K562 (cell line): ENCODE measurements around the gene RNF34. TPM values are rescaled to one million over a fixed set of nuclear protein-coding genes. Genes with fewer than 3 reads are reported as not detected.
A peak's percentile ranks its signal among the peaks of the same experiment; 100 is the strongest.

Experiments
- ARID1B ChIP-seq: fragments of 450-650 bp; IDR thresholded peaks from 2 replicates; pipeline ENCODE4 v1.6.1; 2016; ENCODE audit warnings: antibody characterized with exemption, mild to moderate bottlenecking, inconsistent platforms
- ATF6 ChIP-seq: sonication (generic); formaldehyde crosslinking; IDR thresholded peaks from 2 replicates; pipeline ENCODE4 v1.4.0; 2020; ENCODE audit warnings: mild to moderate bottlenecking, missing genetic modification reagents
- CBX5 ChIP-seq: IDR thresholded peaks from 2 replicates; pipeline ENCODE4 v1.6.1; 2014; ENCODE audit warnings: low read depth, borderline replicate concordance
- CTCF ChIP-seq, 3 experiments: IDR thresholded peaks in 2 of 3; conservative IDR thresholded peaks in 1 of 3; 2 replicates each; pipeline ENCODE4 v1.5.1; 2011 to 2012; ENCODE audit warnings: low read length in 3 of 3, mild to moderate bottlenecking in 3 of 3, control low read depth in 2 of 3, improper control_type of control experiment in 1 of 3, inconsistent platforms in 1 of 3, low read depth in 1 of 3, mixed read lengths in 1 of 3, moderate library complexity in 1 of 3; ENCODE audit not compliant: insufficient read depth in 2 of 3
- DACH1 ChIP-seq: fragments of 450-650 bp; IDR thresholded peaks from 2 replicates; pipeline ENCODE4 v1.6.1; 2018; ENCODE audit not compliant: partially characterized antibody
- E4F1 ChIP-seq: fragments of 250-450 bp; sonication (Bioruptor Pico); IDR thresholded peaks from 2 replicates; pipeline ENCODE4 v1.5.0; 2021; ENCODE audit warnings: mild to moderate bottlenecking, borderline replicate concordance
- EGR1 ChIP-seq: fragments of 450-650 bp; conservative IDR thresholded peaks from 2 replicates; pipeline ENCODE4 v1.6.1; 2017; ENCODE audit warnings: mild to moderate bottlenecking
- ILK ChIP-seq: fragments of 450-650 bp; IDR thresholded peaks from 2 replicates; pipeline ENCODE4 v1.6.1; 2016; ENCODE audit warnings: missing genetic modification characterization, low read depth, mild to moderate bottlenecking, missing compliant biosample characterization, moderate library complexity, borderline replicate concordance
- MAFG ChIP-seq: fragments of 450-650 bp; conservative IDR thresholded peaks from 2 replicates; pipeline ENCODE4 v1.6.1; 2016; ENCODE audit warnings: missing genetic modification characterization, missing compliant biosample characterization
- NR4A1 ChIP-seq, 2 experiments: fragments of 250-450 bp in 1 of 2; fragments of 450-650 bp in 1 of 2; sonication (Bioruptor Pico) in 1 of 2; IDR thresholded peaks; 2 replicates each; pipeline versions ENCODE4 v1.4.0 to v1.6.1; 2016 to 2020; ENCODE audit warnings: mild to moderate bottlenecking in 2 of 2, missing compliant biosample characterization in 1 of 2, missing genetic modification characterization in 1 of 2, moderate library complexity in 1 of 2
- RCOR1 ChIP-seq, 2 experiments: IDR thresholded peaks; 2 replicates each; pipeline ENCODE4 v1.6.1; 2012; ENCODE audit warnings: low read depth in 2 of 2, low read length in 2 of 2, borderline replicate concordance in 1 of 2, improper control_type of control experiment in 1 of 2
- ZC3H4 ChIP-seq: sonication (generic); formaldehyde crosslinking; IDR thresholded peaks from 2 replicates; pipeline ENCODE4 v1.9.0; 2021; ENCODE audit warnings: missing genetic modification reagents, borderline replicate concordance
- ZFP91 ChIP-seq: sonication (generic); formaldehyde crosslinking; IDR thresholded peaks from 2 replicates; pipeline ENCODE4 v1.8.0; 2022; ENCODE audit warnings: mild to moderate bottlenecking, missing genetic modification reagents
- ZNF133 ChIP-seq: fragments of 250-450 bp; sonication (Bioruptor Pico); IDR thresholded peaks from 2 replicates; pipeline ENCODE4 v1.4.0; 2020; ENCODE audit warnings: mild to moderate bottlenecking
- ZNF511 ChIP-seq: sonication (generic); formaldehyde crosslinking; IDR thresholded peaks from 2 replicates; pipeline ENCODE4 v1.8.0; 2022; ENCODE audit warnings: mild to moderate bottlenecking, missing genetic modification reagents
- polyA plus RNA-seq, 8 experiments: library from polyadenylated mRNA; depleted of rRNA in 4 of 8; stranded (reverse) in 5 of 8; unstranded in 3 of 8; fragments of >200 nt; fragmentation: Nextera tagmentation in 2 of 8; fragmentation: Illumina TruSeq in 1 of 8; extraction: Ambion mirVana in 2 of 8; extraction: Trizol in 1 of 8; gene quantifications; 2 replicates each; pipeline versions ENCODE4 v1.2.1 to v1.2.3, GENCODE V29; 2011 to 2014; ENCODE audit warnings: inconsistent platforms in 1 of 8, missing spikeins in 1 of 8
- total RNA-seq, 7 experiments: library from RNA; depleted of rRNA in 6 of 7; stranded (reverse); fragments of >200 nt in 6 of 7; fragmentation: Illumina TruSeq in 2 of 7; extraction: Trizol in 2 of 7; gene quantifications; 2 replicates each; pipeline versions ENCODE4 v1.2.1 to v1.2.3, GENCODE V29; 2011 to 2021; ENCODE audit warnings: low replicate concordance in 1 of 7

The RNF34 gene
- total and polyA plus RNA-seq, 9 of the 15 experiments (the other 6 are each of a cell fraction or from before 2014, with no cell fraction given), result 41.7 to 88.9 (median 54.1) TPM

GRCh38 chr12:121400332-121401139 is 618 bp downstream of the RNF34 start (continued):
- TF ChIP-seq ATF6 (CRISPR knock-in tag), result 0 out of 2 replicates have a peak, but pooled peaks have one; percentile 27
- TF ChIP-seq NR4A1 (CRISPR knock-in tag; IDR thresholded peaks at IDR 0.05), result no peak
- TF ChIP-seq NR4A1 (tag; IDR thresholded peaks at IDR 0.05), result no peak
- TF ChIP-seq EGR1, result peak; percentile 44
- TF ChIP-seq MAFG, result no peak
- TF ChIP-seq ZNF133 (CRISPR knock-in tag), result no peak
- TF ChIP-seq CBX5, result no peak
- TF ChIP-seq ZFP91, result no peak
- no peak for TF ChIP-seq DACH1
- no peak for TF ChIP-seq E4F1
- TF ChIP-seq ILK (tag), result no peak
- TF ChIP-seq ZC3H4 (CRISPR knock-in tag), result no peak; the same call in 1 of the 2 replicates
- no peak; a peak in 1 of 6 replicates for TF ChIP-seq CTCF (IDR thresholded peaks at IDR 0.05 in 2 of 3, conservative IDR thresholded peaks at IDR 0.05 in 1 of 3; ENCODE audit: insufficient read depth in 2 of 3, low read depth in 1 of 3, low read length in 3 of 3)
- peak; percentile 52; the same call in 1 of the 2 replicates for TF ChIP-seq ARID1B
- 0 out of 2 replicates have a peak, but pooled peaks have one; percentile 20 for TF ChIP-seq ZNF511 (CRISPR knock-in tag)
- peak in 1 of 2 experiments; percentile 40; a peak in 1 of 4 replicates for TF ChIP-seq RCOR1 (IDR thresholded peaks at IDR 0.05; ENCODE audit: borderline replicate concordance in 1 of 2, low read depth in 2 of 2, low read length in 2 of 2)
